ENCODE measurements around the gene CISH.

Gene CISH

GRCh38 chr3:50611464-50612233, at the start of gene CISH:
Gene CISH (minus strand): TSS chr3:50611774. CDS start chr3:50611650, 124 bp downstream.
- no peak for DNase-seq

GRCh38 chr3:50660386-50660785, 48.8 kb upstream of the CISH start:
- DNase-seq, result no peak

GRCh38 chr3:50658831-50659230, 47.3 kb upstream of the CISH start:
- DNase-seq, result no peak

- DNase-seq, result no peak
Observed at GRCh38 chr3:50658416-50658815, 46.8 kb upstream of the CISH start.

GRCh38 chr3:50657816-50658215, 46.2 kb upstream of the CISH start:
- DNase-seq, result no peak

- DNase-seq, result no peak
Observed at GRCh38 chr3:50657407-50657806, 45.8 kb upstream of the CISH start.

GRCh38 chr3:50656417-50657195, 45.0 kb upstream of the CISH start:
- no peak for DNase-seq

- DNase-seq, result no peak
Observed at GRCh38 chr3:50655009-50655830, 43.6 kb upstream of the CISH start.

GRCh38 chr3:50653937-50654595, 42.5 kb upstream of the CISH start:
- DNase-seq, result no peak

GRCh38 chr3:50652709-50653108, 41.1 kb upstream of the CISH start:
- DNase-seq, result no peak

GRCh38 chr3:50651920-50652529, 40.5 kb upstream of the CISH start:
- DNase-seq, result no peak

GRCh38 chr3:50651445-50651844, 39.9 kb upstream of the CISH start:
- no peak for DNase-seq

GRCh38 chr3:50650018-50650417, 38.4 kb upstream of the CISH start:
- no peak for DNase-seq

- no peak for DNase-seq
Observed at GRCh38 chr3:50649451-50649931, 37.9 kb upstream of the CISH start.

GRCh38 chr3:50648944-50649343, 37.4 kb upstream of the CISH start:
- no peak for DNase-seq

- DNase-seq, result no peak
Observed at GRCh38 chr3:50648313-50648712, 36.7 kb upstream of the CISH start.

- DNase-seq, result no peak
Observed at GRCh38 chr3:50645378-50645777, 33.8 kb upstream of the CISH start.

- no peak for DNase-seq
Observed at GRCh38 chr3:50644561-50644960, 33.0 kb upstream of the CISH start.

GRCh38 chr3:50642382-50642781, 30.8 kb upstream of the CISH start:
- no peak for DNase-seq

- no peak for DNase-seq
Observed at GRCh38 chr3:50639055-50639494, 27.5 kb upstream of the CISH start.

GRCh38 chr3:50637945-50638344, 26.4 kb upstream of the CISH start:
- DNase-seq, result no peak

- no peak for DNase-seq
Observed at GRCh38 chr3:50637011-50637410, 25.4 kb upstream of the CISH start.
